GM21737 (cell line): ENCODE data around the gene GALNT15.

Experiments used
- ATAC-seq: cut with Tn5 transposase; IDR thresholded peaks from one replicate; pipeline ENCODE4 v1.9.1; 2021; ENCODE audit warnings: mild to moderate bottlenecking, moderate library complexity; ENCODE audit not compliant: unreplicated experiment

GALNT15 gene

DNA sequence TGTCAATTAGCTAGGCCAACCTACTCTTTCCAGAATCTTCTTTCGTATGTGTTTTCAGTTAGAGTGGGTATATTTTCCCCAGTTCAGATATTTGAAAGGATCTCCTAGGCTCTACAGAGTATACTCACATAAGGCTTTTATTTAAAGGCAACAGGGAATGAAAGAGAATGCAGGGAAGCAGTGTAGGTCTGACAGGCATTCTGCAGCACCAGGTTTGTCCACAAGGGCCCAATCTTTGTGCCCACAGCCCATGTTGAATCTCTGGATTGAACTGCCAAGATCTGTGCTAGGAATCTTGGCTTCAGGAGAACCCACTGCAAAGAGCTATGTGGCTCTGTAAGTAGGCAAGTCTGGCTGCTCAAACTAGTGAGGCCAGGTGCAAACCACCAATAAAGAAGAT lies 24.2 kb upstream of the GALNT15 start:
- ATAC-seq: no peak

DNA sequence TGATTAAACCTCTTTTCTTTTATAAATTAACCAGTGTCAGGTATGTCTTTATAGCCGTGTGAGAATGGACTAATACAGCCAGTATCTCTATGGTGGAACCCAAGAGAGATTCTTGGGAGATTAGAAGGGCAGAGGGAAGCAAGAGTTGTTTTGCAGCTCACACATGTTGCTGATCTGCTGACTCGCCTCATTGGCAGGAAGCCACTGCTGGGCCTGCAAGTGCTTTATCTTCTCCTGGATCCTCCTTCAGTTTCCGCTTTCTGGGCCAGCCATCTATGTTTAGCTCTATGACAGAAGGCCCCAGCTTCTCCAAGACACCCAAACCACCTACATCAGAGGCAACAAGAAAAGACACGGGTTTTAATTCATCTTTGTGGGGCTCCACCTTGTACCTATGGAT lies 23.4 kb upstream of the GALNT15 start:
- ATAC-seq: no peak

DNA sequence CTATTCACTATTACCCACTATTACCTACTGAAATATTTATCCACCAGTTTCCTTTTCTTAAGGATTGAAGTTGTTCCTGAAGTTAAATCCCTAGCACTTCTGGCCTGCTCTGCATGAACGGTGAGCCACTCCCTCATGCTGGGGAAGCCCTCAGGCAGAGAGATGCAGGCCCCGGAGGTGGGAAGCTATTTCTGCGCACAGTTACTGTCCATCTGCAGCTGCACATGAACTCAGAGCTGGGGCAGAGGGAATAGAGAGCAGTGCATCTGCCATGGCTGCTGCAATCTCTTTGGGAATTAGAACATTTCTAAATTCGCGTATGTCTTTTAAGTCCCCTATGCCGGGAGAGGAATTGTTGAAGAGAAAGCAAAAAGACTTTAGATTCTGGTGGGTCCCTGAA lies 6.3 kb upstream of the GALNT15 start:
- ATAC-seq: no peak

DNA sequence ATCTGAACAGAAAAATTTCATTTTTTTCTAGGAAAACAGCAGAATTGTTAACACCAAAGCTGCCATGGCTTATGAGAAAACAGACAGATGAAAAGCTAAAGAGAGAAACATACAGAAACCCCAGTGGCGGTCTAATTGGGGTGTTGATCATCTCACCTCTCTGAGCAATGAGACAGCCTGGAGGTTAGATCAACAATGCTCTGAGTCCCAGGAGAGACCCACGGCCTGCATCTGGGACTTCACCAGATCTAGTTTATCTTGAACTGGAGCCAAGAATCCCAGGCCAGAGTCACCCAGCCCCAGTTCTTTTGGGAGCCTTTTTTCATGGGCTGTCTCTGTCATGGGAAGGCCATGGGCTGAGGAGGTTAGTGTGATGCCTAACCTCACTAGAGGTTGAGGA lies 3.5 kb upstream of the GALNT15 start:
- no peak for ATAC-seq

DNA sequence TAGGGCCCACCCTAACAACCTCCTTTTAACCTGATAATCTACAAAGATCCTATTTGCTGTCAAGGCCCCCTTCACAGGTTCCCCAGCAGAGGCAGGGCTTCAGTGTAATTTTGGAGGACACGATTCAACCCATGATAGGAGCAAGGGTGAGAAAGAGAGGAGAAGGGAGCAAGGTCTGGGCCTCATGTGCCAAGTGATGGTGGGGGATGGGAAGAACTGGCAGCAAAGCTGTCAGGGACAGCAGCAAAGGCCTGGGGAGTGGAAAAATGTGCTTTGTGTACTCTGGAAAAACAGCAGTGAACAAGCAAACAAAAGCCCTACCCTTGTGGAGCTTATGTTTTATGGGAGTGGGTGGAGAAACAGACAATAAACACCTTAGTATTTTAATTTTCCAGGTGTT lies 2.7 kb upstream of the GALNT15 start:
- no peak for ATAC-seq

DNA sequence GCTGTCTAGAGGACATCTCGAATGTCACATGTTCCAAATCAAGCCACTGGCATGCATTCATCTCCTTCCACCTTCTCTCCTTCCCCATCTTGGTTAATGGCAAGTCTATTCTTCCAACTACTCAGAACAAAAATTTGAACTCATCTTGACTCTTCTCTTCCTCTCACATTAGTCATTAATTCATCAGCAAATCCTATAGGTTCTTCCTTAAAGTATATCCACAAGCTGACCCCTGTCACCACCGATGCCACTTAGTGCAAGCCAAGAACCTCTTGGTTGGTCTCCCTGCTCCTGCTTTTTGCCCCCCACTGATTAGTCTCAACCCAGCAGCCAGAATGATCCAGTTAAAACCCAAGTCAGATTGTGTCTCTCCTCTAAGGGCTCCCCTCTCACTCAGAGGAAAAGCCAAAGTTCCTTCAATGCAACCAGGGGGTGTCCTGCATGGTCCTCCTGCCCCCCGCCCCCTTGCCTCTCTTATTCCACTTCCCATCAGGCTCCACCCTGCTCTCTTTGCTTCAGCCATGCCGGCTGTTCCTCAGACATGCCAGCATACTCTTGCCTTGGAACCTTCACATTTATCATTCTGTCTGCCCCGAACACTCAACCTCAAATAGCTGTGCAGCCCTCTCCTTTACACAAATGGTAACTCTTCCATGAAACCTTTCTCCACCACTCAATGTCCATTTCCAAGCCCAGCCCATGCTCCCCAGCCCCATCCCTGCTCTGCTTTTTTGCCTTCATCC lies 1.0 kb upstream of the GALNT15 start:
- no peak for ATAC-seq

DNA sequence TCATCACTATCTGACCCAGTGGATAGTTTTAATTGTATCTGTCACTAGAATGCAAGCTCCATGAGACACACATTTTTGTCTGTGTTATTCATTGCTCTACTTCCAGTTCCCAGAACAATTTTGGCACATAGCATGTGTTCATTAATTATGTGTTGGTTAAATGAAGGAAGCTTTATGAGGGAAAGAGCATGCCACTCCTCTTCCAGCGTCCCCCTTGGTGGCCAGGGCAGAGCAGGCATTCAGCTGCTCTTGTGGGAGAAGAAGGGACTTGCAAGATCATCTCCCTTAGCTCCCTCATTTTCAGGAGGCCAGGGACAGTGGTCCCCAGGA lies 489 bp upstream of the GALNT15 start:
- ATAC-seq: no peak

DNA sequence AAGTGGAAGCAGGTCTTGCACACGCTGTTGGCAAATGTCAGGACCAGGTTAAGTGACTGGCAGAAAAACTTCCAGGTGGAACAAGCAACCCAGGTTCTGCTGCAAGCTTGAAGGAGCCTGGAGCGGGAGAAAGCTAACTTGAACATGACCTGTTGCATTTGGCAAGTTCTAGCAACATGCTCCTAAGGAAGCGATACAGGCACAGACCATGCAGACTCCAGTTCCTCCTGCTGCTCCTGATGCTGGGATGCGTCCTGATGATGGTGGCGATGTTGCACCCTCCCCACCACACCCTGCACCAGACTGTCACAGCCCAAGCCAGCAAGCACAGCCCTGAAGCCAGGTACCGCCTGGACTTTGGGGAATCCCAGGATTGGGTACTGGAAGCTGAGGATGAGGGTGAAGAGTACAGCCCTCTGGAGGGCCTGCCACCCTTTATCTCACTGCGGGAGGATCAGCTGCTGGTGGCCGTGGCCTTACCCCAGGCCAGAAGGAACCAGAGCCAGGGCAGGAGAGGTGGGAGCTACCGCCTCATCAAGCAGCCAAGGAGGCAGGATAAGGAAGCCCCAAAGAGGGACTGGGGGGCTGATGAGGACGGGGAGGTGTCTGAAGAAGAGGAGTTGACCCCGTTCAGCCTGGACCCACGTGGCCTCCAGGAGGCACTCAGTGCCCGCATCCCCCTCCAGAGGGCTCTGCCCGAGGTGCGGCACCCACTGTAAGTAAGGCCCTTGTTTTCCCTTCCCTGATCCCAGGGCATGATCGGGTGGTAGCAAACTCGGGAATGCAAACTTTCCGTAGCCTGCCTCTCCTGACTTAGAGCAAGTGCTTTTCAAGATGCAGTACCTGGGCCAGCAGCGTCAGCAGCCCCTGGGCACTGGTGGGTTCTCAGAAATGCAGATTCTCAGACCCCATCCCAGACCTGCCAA lies 759 bp downstream of the GALNT15 start:
- no peak for ATAC-seq

DNA sequence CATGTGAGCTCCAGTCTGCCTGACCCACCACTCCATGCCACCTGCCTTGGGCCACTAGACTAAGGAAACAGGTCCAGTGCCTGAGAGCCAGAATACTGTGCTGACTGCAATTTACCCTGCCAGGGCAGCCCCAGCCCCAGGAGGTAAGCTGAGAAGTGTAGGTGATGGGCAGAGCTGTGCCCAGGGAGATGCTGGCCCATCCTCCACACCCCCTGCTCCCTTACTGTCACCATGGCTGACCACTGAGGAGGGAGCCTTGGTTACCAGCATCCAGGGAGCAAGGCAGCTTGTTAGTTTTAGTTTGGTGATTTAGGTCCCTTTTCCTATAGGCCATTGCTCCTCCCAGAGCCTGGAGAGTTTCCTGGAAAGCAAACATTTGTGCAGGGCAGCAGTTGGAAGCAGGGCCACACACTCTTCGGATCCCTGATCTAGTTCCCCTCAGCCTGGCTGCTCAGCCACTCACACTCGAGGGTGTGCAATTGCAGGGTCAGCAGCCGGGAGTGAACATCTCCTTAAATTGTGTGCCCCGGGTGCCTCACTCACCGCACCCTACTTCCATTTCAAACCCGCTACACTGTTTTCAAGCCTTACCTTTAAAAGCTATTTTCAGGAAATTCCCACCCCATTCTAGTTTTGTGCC lies 2.0 kb downstream of the GALNT15 start:
- no peak for ATAC-seq

DNA sequence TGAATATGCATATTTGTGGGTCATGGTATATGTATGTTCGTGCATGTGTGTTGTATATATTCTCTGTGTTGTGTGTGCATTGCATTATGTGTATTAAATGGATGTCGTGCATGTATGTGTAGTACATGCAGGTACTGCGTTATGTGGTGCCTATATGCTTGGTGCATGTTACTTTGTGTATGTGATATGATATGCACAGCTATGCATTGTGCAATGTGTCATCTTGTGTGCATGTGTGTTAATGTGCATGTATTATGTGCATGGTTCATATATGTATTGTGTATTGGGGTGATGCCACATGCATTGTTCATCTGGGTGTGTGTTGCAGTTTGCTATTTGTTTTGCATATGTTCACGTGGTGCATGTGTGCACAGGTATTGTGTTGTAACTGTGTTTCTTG lies 2.9 kb downstream of the GALNT15 start:
- ATAC-seq: no peak

DNA sequence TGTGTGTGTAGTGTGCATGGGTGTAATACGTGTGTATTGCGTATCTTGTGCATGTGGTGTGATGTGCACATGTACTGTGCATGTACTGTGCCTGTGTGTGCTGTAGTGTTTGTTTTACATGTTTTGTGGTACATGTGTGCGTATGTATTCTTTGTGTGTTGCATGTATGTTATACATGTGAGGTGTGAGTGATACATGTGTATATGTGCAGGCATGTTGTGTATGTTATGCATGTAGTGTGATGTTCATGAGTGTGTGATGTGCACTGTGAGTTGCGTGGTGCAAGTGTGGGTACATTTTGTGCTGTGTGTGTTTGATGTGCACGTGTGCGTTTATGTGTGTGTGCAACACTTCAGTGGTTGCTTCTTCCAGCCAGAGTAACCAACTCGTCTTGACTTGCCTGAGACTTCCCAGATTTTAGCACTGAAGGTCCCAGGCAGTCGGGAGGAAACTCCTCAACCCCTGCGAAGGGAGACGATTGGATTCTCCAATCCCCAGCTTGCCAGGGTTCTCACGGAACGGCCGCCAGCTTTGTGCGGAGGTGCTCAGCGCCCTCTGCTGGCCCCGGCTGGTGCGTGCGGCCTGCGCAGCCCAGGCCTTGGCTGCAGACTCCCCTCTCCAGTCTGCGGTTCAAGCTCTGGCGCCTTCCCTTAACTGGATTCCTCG lies 3.6 kb downstream of the GALNT15 start:
- peak; percentile 76 for ATAC-seq

DNA sequence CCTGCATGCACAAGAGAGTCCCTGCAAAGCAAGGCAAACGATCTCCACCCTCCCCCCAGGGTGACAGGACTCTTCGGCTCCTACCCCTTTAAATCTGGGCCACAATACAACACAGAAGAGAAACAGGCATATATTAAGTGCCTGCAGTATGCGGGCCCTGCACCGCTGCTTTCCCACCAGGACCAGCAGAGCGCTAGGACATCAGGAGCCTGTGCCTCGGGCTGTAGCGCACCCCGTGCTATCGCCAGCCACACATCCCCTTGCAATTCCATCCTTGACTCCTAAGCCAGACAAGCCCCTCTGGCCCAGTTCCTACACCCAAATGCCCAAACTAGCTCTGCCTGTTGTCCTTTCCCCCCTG lies 4.1 kb downstream of the GALNT15 start:
- ATAC-seq: no peak

DNA sequence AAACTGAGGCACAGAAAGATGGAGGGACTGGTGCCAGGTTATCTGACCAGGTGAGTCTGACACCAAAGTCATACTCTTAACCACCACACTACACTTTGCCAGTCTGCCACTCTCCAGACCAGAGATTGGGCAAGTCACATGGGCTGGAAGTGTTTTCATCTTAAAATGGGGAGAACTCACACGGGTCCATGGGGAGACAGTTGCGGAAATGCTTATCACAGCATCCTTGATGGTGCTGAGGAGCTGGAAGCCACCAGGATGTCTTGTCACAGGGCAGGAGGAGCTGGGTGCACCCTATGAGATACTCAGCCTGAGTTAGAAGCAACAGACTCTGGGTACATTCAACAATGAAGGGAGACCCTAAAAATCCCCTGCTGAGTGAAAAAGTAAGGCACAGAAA lies 4.8 kb downstream of the GALNT15 start:
- no peak for ATAC-seq

DNA sequence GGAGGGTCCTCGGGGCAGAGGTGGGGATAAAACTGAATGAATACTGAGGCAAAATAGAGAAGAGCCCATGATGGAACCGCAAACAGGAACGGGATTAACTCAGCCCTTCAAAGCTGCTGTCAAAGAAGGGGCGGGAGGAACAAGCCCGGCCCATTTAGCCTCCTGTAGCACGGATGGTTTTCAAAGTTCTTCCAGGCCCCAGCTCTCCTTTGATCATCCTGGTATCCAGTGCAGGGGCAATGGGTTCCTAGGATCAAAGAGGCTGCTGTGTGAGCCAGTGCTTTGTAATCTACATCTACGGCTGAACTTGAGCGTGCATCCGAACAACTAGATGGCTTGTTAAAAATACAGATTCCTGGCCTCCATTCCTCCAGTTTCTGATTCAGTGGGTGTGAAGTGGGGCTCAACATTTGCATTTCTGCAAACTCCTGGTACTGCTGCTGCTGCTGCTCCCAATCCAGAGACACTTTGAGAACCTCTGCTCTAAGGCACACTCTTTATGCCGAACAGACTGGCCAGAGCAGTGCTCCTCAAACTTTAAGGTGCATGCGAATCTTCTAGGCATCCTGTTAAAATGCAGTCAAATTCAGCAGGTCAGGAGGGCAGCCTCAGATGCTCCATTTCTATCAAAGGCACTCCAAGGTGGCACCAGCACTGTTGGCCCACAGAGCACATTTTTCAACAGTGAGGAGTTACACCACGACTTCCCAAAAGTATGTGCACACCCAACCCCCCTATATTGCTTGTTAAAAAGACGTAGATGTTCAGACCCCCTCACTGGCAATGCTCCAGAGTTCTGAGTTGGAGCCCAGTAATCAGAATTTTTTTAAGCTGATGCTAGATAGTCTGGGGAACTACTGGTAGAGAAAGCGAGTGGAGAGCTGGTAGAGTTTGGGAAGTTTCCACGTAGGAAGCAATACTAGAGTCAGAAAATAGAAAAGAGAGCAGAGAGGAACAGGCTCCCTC lies 5.6 kb downstream of the GALNT15 start:
- no peak for ATAC-seq

DNA sequence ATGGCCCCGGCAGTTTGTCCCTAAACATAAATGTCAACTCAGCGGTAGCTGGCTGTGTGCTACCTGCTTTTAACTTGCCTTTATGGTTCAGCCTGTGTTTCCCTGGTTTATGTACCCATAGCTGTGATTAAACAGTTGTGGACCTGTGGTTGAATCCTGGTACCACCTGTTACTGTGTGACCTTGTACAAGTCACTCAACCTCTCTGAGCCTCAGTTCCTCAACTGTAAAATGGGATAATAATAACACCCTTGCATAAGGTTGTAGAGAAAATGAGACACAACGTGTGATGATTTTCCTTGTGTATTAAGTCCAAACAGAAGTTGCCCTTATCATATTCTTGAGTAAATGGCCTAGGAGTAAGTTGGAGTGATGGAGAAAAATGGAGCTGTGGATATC lies 6.3 kb downstream of the GALNT15 start:
- ATAC-seq: no peak

DNA sequence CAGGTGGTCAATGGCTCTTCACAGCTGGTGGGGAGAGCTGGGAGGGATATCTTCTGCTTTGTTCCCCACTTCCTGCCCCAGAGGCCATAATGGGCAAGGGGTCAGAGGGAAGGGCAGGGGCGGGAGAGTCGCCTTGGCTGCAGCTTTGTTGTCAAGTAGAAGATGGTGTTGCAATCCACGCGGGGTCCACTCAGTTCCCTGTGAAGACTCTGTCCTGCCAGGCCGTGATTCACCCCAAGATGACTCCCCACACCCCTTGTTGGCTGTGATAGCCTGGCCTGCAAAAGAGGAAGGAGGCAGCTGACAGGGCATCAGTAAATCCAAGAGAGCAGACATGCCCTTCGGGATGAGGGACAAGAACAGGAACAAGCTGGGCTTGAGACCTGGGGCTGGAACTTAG lies 6.9 kb downstream of the GALNT15 start:
- no peak for ATAC-seq

DNA sequence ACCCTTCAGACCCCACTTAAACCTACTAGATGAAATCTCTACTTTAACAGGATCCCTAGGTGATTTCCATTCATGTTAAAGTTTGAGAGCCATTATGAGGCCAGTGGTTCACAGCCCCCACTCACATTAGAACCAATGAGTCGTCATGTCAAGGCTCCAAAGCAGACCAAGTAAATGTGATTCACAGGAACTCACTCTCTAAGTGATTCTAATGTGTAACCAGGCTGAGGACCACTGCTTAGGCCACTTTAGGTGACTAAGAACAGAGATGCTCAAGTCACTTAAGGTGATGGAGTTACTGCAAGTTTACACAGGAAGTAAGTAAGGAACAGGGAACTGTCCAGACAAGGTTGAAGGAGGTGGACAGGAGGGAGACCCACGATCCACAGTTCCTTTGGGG lies 7.7 kb downstream of the GALNT15 start:
- ATAC-seq: no peak

DNA sequence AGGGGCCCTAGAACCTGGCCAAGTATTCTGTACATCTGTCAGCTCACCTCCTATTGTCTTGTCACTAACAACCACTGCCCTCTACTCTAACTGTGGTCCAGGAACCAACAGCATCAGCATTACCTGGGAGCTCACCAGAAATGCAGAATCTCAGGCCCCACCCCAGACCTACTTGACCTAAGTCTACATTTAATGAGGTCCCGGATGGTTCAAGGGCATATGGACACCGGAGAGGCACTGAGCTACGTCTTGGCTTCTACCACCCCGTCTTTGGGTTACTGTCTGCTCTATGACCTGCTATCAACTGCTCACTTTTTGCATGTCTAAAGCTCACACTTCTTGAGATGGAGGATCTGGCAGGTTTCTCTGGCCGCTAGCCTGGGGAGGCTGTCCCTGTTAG lies 8.1 kb downstream of the GALNT15 start:
- no peak for ATAC-seq

DNA sequence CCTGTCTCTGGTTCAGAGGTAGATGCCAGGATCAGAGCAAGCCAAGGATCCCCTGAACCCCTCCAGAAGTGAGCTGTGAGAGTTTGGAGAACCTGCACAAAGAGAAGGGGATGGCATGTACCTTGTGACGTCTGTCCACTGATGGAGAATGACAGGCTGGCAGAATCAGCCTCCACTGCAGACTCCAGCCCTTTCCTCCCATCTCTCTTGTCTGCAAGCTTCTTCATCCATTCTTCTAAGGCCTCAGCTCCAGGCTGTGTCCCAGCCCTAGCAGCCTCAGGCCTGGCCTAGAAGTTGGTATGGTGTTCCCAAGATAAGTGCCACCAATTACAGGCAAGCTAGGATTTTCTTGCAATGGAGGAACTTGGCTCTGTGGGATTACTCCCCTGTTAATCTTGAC lies 8.6 kb downstream of the GALNT15 start:
- no peak for ATAC-seq

DNA sequence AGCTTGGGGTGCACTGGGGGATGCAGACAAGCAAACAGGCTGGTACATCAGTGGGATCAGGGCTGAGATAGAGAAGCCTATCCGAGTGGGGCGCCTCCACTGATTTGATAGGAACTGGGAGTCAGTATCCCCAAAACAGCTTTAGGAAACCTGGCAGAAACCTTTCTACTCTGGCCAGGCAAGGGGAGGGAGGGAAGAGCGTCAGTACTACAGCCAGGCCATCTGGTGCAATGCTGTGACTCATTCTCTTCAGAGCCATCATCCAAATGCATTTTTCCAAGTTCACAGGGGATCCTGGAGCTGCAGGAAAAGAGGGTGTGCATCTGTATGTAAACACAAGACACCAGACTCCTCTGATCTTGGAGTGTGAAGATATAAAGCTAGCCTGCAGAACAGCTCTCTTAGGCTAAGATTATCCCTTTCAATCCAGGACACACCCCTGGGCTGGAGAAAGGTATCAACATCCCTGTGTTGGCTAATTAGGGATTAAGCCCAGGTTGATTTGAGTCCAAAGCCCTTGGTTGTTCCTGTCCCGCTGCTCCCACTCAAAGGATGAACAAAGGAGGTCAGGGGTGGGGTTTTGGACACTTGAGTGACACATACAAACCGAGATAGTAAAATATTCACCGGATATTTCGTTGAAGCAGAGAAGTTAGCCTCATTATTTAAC lies 9.3 kb downstream of the GALNT15 start:
- no peak for ATAC-seq
